RPMI7951 (cell line): ENCODE data around the gene STAT2. TPM values are rescaled to one million over a fixed set of nuclear protein-coding genes. Genes with fewer than 3 reads are reported as not detected.
"Not testable (repeated sequence)": the region's sequence is repeated elsewhere in the genome, so short reads cannot be mapped to it uniquely, and the experiment has no call there.

ENCODE experiments used
- DNase-seq: peaks from one replicate; pipeline ENCODE4 v3.0.0-alpha.2; 2012; ENCODE audit warnings: low read depth
- total RNA-seq: library from RNA; depleted of rRNA; stranded (reverse); fragments of >200 nt; shearing (Covaris generic); gene quantifications from 2 replicates; pipeline ENCODE4 v1.2.3, GENCODE V29; 2014

Gene STAT2
- total RNA-seq, 1 experiment from 2014 or later: 56.0 TPM

DNA sequence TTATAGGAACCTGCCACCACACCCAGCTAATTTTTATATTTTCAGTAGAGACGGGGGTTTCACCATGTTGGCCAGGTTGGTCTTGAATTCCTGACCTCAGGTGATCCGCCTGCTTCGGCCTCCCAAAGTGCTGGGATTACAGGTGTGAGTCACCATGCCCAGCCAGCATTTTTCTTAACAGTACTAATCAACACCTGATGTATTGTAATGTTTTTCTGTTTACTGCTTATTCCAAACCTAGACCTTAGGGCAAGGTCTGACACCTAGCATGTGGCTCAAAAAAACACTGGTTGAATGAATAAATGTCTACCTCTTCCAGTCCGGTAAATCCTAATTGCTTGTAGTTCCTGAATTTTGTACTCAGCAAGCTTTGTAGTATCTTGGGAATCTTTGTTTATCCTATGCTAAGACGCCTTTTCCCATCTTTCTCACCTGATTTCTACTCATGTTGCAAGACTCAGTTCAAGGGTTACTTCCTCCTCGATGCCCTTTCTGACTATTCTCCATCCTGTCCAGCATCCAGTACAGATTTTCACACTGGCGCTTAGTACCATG lies 28.9 kb downstream of the STAT2 start:
- no peak for DNase-seq

DNA sequence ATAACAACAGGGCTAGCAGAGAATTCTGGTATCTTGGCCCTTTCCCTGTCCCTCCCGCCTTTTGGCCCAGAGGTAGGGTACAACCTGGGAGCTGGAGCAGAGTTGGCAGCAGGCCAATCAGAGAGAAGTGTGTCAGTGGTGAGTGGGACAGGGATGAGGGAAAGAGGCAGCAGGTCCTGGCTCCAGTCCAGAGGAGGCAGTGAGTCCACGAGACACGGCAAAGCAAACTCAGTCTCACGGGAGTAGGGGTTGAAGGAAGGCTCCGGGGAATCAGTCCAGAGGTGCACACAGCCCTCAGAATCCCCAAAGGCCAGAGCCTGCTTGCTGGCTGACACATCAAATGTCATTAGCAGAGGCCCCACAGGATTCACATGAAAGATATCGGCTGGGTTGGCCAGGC lies 33.4 kb downstream of the STAT2 start:
- no peak for DNase-seq

DNA sequence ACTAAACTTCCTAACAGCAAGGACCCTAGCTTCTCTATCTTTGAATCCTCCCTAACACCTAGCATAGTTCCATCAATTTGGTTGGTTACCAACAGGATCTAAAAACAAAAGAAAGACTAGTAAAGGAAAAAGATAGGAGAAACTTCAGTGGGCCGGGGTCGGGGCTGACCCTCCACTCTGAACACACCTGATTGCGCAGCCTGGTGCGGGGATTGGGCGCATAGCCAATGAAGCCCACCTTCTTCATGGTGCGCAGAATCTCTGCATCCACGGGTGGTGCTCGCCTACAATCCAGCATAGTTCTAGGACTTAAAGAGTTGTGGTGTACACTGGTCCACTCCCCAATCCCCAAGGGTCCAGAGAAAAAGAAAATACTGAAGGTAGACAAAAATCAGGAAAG lies 33.8 kb downstream of the STAT2 start:
- DNase-seq: no peak

DNA sequence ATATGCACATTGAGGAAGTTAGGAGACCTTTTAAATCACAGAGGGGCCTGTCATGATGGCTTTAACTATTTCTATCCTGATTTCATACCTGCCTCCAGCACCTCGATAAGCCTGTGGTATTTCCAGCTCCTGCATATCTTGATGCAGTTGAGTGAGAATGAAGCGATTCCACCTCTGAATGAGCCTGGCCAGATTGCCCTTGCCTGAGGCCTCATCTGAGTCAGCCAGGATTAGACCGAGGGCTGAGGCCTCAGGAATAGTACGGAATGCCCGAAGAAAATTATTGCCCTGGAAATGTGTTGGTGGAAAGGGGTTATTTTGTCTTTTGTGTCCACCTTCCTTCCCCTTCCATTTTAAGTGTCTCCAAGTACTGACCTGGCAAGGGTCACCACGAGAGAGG lies 35.7 kb downstream of the STAT2 start:
- DNase-seq: no peak

DNA sequence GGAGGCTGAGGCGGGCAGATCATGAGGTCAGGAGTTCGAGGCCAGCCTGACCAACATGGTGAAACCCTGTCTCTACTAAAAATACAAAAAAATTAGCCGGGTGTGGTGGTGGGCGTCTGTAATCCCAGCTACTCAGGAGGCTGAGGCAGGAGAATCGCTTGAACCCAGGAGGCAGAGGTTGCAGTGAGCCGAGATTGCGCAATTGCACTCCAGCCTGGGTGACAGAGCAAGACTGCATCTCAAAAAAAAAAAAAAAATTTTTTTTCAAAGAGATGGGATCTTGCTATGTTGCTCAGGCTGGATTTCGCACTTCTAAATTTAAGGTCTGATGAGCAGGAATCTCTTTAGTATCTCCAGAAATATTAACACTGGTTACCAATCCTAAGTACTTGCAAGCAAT lies 38.3 kb downstream of the STAT2 start:
- not testable (repeated sequence) for DNase-seq

DNA sequence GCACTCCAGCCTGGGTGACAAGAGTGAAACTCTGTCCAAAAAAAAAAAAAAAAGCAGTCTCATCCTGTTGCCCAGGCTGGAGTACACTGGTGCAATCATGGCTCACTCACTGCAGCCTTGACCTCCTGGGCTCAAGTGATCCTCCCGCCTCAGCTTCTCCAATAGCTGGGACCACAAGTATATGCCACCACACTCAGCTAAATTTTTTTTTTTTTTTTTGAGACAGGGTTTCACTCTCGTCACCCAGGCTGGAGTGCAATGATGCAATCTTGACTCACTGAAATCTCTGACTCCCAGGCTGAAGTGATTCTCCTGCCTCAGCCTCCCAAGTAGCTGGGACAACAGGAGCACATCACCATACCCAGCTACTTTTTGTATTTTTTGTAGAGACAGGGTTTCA lies 38.9 kb downstream of the STAT2 start:
- DNase-seq: peak; percentile 6

DNA sequence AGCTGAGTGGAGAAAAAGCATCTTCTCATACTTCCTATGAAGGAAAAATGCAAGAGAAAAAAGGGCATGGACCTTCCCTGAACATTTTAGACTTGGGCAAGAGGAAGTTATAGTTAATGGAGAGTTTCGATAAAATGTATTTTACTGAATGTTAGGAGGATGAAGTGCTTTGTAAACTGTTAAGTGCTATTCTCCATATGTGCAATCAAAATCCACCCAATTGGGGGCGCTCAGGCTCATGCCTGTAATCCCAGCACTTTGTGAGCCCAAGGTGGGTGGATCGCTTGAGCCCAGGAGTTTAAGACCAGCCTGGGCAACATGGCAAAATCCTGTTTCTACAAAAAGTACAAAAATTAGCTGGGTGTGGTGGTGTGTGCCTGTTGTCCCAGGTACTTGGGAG lies 42.2 kb downstream of the STAT2 start:
- no peak for DNase-seq

DNA sequence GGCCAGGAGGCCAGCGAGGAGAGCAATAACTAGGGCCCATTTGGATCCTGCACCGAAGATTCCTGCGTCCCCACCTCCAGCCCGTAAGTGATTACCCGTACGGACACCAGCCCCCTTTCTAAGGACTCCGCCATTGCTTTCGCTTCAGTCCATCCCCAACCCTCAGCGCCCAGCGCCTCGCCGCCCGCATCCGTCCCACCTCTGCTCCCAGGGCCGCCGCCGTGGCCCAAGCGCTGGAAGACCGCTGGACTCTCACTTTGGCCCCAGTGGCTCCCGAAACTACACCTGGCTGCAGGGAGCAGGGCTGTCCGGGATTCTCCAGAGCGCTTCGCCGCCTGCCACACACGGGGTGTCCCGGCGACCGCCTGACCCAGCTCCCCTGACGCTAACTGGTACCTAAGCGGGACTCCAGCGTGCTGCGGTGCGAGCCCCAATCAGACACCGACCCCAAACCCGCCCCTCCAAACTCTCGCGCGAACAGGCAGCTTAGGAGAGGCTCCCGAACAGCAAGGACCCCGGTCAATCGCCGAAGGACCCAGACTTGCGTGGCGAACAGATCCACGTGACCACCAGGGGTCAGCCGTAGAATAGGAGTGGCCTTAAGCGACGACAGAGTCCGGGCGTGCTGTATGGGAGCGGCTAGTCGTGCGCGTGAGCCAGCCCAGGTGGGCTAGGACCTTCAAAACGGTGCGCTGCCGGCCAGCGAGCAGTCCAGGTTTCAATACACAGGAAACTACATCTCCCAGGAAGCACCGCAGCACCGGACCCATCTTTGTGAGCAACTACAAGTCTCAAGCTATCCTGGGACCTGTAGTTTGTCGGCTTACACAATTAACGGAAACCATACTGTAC lies 44.1 kb downstream of the STAT2 start, which contains the start of gene CNPY2:
Gene CNPY2 (minus strand): TSS at position 367 of the 852 bp plus-strand sequence. CDS start 771 bp downstream, outside the sequence.
- peak; percentile 95 for DNase-seq

DNA sequence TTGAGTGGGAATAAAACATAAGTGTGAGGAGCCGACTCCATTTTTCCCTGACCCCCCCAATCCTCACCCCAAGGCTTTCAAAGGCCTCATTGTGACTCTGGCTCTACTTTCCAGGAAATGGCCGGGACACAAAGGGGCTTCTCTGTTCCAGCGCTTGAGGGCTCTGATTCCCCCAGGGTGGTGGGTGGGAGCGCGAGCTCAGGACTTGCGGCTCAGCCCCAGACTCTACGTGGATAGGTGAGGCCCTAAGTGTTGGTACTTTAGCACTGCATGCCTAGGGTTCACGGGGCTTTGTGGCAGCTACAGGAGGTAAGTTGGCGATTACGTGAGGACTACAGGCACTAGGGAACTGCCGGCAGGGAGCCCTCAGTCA lies 44.7 kb downstream of the STAT2 start:
- DNase-seq: peak; percentile 12

DNA sequence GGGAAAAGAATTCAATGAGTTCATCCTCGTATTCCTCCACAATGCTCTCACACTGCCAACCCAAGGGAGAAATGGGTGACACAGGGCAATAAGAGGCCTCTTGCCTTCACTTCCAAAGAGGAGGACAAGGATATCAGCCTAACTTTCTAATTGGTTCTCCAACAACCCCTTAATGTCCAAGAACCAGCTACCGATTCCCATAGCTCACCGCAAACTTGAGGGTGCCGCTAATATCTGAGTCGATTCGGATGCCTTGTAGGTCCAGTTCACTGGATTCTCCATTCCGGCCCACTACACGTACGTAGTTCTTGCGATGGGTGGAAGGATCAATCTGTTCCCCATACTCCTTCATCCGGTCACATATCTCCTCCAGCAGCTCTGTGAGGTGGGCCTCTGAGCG lies 48.9 kb downstream of the STAT2 start:
- DNase-seq: no peak

DNA sequence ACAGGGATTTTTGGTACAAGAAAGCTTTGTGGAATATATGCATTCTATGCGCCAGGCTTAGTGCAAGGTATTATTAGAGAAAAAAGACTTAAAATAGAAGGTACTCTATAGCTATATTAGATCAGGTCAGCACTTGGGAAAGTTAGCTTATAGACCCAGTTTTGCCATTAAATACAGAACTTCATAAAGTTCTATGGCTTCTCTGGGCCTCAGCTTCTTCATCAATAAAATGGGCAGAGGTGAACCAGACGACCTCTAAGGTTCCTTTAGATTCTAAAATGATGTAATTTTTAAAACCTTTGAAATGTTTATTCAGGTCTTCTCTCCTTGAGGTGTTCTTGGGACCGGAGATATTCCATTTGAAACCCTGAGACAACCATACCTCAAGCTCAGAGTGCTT lies 51.2 kb downstream of the STAT2 start:
- DNase-seq: no peak

DNA sequence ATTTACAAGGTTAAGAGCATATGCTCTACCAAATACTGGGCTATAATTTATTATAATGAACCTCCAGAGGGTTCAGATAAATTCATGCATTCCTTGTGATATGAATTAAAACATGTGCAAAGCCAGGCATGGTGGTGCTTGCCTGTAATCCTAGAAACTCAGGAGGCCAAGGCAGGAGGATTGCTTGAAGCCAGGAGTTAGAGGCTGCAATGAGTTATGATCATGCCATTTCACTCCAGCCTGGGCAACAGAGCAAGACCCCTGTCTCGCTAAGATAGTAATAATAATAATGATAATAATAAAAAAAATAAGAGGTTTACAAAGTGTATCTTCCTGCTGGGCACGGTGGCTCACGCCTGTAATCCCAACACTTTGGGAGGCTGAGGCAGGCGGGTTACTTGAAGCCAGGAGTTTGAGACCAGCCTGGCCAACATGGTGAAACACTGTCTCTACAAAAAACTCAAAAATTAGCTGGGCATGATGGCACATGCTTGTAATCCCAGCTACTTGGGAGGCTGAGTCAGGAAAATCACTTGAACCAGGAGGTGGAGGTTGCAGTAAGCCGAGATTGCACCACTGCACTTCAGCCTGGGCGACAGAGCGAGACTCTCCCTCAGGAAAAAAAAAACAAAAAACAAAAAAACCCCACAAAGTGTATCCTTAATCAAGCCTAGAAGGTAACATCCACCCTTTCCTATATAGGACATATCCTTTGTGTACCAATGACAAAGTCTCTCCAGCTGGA lies 52.5 kb downstream of the STAT2 start:
- DNase-seq: no peak

DNA sequence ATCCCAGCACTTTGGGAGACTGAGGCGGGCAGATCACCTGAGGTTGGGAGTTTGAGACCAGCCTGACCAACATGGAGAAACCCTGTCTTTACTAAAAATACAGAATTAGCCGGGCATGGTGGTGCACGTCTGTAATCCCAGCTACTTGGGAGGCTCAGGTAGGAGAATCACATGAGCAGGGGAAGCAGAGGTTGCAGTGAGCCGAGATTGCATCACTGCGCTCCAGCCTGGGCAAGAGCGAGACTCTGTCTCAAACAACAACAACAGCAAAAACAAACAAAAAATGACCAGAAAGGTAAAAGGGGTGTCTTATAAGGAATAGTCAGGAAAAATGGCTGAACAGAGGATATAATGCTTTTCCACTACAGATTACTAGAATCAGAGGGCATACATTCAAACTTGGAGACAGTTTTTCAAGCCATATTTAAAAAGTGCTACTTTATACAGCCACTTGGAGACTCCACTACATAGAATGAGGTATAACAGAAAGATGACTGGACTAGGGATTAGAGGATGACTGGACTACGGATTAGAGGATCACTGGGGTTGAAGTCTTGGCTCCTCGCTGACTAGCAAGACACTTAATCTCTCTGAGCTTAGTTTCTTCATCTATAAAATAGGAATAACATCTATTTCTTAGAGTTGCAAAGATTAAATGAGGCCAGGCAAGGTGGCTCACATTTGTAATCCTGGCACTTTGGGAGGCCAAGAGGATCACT lies 54.9 kb downstream of the STAT2 start:
- no peak for DNase-seq

DNA sequence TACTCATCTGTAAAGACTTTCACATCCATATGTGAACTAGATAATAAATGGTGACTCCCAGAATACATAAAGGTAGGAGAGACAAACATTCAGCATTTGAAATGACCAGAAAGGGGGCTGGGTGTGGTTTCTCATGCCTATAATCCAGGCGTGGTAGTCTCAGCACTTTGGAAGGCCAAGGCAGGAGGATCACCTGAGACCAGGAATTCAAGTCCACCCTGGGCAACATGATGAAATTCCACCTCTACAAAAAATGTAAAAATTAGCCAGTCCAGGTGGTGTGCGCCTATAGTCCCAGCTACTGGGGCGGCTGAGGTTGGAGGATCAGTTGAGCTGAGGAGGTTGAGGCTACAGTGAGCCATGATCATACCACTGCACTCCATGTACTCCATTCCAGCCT lies 55.6 kb downstream of the STAT2 start:
- no peak for DNase-seq

DNA sequence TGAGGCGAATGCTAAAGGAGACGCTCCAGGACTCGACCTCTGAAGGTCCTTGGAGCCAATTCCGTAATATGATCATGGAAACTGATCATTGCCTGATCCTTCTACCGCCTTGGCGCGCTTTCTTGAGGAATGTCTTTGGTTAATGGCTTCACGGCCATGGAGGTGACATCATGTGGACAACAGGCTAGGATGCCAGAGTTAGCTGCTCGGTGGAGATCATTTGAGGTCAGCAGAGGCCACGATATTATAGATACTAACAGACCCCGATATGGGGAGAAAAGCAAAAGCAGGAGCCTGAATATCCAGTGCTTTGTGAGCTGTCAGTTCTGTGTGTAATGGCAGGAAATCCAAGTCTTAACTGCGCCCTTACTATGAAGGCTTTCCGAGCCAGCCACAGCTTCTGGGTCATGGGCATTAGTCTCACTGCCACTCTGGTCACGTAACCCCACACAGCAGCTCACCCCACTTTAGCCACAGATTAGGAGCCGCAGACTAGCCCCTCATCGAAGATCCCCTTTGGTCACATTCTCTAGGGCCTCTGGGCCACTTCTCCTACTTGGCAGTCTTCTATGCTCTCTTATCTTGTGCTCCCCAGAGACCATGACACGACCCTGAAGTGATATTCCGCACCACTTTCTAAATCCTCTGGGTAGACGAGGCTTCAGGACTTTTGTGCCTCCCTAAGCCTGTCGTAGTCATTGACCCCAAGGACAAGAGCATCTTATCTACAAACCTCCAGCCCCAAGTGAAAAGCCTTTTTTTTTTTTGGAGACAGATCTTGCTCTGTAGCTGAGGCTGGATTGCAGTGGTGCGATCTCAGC lies 59.1 kb downstream of the STAT2 start:
- no peak for DNase-seq

DNA sequence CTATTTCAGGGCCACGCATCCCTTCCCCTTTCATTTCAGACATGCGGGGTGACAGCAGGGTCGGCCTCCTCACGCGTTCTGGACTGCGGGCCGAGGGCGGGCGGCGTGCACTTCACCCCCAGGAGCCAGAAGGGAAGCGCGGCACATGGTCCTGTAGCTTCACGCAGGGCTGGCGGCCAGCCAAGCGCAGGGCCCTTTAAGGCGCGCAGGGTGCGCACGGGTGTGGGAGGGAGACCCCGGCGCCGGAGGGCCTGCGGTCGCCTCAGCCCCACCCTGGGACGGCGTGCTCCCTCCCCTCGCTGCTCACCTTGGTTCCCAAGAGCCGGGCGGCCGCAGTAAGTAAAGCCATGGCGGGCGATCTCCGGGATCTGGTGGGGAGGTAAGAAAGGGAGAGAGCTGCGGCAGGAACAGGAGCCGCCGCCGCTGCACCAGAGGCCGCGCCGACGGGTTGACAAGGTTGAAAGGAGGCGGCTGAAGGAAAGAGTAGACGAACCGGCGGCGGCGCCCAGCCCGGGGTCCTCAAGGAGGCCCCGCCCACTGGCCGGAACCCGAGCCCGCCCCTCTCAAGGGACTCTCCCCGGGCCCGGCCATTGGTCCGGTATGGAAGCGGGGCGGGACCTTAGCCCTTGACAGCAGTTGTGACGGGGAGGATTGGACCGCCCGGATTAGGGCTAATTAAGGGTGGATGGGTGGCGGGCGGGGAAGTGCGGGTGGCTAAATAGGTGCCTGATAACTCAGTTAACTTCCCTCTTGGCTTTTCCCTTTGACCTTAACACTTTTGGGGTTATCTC lies 59.9 kb downstream of the STAT2 start, which contains the start of gene CS:
Gene CS (minus strand): TSS at position 478 of the 791 bp plus-strand sequence. CDS start 129 bp downstream, at position 349.
- DNase-seq: peak; percentile 97

DNA sequence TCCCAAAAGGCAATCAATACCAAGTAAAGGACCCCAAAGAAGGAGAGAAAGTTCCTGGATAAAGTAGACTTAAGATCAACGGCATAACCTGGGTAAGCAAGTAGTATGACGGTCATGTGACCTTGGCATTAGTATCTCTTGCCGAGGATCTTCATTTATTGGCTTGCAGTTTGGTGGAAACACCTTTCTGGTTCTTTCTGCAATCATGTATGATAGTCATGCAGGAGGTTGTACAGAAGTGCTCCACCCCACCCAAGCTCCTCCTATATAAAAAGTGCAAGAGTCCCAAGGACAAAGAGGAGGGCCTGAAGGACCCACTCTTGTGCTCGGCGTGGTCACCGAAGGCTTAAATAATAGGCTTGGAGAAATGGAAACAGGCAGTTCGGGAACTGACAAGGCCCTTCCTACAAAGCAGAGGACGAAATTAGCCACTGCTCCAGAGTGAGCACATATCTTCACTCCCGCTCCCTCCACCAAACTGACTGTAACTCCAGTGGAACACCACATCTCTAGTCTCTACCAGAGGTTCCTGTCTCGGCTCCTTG lies 60.5 kb downstream of the STAT2 start:
- DNase-seq: peak; percentile 35

DNA sequence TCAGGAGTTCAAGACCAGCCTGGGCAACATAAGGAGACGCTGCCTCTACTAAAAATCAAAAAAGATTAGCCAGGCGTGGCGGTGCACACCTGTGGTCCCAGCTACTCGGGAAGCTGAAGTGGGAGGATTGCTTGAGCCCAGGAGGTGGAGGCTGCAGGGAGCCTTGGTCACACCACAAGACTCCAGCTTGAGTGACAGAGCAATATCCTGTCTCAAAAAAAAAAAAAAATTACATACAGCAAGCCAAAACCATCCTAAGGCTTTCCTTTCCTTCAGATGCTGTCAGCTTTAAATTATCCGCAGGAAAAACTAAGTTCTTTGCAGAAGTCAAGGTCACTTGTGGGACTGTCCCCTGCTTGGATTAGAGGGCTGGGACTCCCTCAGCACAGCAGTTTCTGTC lies 61.1 kb downstream of the STAT2 start:
- DNase-seq: no peak

DNA sequence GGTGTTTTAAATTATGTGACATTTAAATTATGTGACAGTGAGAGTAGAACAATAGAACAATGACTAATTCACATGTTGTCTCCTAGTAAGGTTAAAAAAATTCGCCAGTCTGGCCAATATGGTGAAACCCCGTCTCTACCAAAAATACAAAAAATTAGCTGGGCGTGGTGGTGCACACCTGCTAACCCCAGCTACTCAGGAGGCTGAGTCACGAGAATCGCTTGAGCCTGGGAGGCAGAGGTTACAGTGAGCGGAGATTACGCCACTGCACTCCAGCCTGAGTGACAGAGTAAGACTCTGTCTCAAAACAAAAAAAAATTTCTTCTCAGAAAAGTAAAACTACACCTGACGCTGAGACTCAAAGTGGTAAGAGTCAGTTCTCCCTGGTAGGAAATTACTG lies 62.5 kb downstream of the STAT2 start:
- no peak for DNase-seq

DNA sequence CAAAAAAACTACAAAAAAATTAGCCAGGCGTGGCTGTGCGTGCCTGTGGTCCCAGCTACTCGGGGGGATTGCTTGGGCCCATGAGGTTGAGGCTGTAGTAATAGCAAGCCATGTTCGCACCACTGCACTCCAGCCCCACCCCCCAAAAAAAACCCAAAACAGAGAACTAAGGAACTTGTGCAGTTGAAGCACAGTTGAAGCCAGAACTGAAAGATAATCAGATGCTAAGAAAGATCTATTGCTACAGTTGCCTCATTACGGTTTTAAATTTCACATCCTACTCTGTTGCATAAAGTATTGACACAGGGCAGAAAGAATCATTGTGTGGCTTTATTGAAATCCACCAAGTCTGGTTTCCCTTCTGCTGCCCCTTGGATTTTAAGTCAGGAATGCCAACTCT lies 63.6 kb downstream of the STAT2 start:
- DNase-seq: no peak
